B cell (primary cell): ENCODE results near the gene TRMO.

Experiments used
- CTCF ChIP-seq: fragments of 200-600 bp; IDR thresholded peaks from one replicate; pipeline ENCODE4 v1.8.0; 2022; ENCODE audit warnings: antibody characterized with exemption, mild to moderate bottlenecking
- EZH2 ChIP-seq: IDR thresholded peaks from 2 replicates; pipeline ENCODE4 v1.6.1; 2012; ENCODE audit warnings: borderline replicate concordance, low read depth, mild to moderate bottlenecking, moderate library complexity, low read length; ENCODE audit not compliant: insufficient read depth, poor library complexity, severe bottlenecking

DNA sequence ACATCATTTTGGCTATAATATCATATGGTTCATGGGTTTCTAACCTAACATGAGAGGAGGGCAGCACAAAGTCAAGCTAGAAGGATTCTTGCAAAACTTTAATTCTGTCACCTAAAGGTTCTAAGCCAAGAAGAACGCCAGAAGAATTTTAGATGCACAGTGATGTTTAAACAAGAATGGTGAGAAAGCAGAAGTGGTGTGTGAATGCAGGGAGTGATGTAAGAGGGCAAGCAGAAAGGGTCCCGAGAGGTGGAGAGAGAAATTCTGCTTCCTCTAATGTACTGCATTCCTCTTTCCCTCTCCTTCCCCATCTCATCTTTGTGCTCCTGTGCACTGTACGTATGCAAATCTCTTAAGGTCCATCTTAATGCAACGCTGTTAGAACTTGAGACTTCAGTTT lies 2.1 kb upstream of the TRMO start:
- no peak for TF ChIP-seq CTCF
- TF ChIP-seq EZH2 = no peak
